Stimulated activated CD4-positive, alpha-beta T cell treated with anti-CD3 and anti-CD28 coated beads, Interleukin-2, amount 100 ng/mL, for 4 hours (primary cell): ENCODE data around the gene OR5AR1.
"Not testable (repeated sequence)": the region's sequence is repeated elsewhere in the genome, so short reads cannot be mapped to it uniquely, and the experiment has no call there.

Experiments
- DNase-seq: peaks from one replicate; pipeline ENCODE4 v3.0.0-alpha.2; 2020; ENCODE audit warnings: low read depth

The OR5AR1 gene

DNA sequence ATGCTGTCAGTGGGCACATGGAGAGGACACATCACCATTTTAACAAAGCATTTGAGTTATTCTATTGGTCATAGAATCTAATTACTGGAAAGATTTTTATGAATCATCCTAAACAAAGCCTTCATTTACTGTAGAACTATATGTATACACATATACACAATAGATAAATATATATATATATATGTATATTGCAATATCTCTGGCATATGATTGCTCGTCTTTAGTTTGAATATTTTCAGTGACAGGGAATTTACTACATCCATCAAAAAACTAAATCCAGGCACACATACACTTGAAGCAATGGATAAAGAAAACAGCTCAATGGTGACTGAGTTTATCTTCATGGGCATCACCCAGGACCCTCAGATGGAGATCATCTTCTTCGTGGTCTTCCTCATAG, at the start of gene OR5AR1:
OR5AR1 (plus strand) TSS at position 301 of the 400 bp plus-strand sequence; CDS start at position 301, 0 bp downstream.
- no peak for DNase-seq

DNA sequence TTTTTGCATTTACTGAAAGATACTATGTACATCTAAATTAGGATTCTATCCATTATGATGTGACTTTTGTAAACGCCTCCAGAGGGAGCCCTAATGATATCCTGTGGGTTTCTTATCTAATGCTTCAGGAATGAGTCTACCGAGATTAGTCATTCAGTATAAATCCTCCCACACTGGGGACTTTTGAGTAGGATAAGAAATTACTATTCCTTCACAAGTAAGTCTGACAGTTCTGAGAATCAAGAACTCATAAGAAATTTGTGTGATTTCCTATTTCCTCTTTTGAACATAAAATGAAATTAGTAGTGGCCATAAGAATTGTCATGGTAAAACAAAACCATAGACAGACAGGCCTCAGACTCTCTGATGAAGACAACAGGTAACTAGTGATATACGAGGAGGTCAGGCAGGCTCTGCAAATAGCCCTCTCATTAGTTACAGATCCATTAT, 38.8 kb upstream of the OR5AR1 start:
- no peak for DNase-seq

DNA sequence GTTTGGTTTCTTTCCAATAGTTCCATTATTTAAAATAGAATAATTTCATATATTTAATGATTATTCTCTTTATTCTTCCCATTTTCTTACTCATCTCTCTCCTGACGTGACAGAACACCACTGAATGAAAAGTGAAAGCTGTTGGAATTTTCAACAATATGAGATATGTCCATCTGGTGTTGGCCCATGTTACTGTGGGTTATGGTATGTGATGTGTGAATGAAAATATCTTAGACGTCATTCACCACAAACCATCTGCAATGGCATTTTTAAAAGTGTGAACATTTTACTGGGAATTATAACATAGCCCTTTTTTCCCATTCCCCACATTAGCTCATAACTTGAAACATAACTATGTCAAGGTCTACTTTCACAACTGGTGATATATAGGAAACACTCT, 37.5 kb upstream of the OR5AR1 start:
- DNase-seq: no peak

DNA sequence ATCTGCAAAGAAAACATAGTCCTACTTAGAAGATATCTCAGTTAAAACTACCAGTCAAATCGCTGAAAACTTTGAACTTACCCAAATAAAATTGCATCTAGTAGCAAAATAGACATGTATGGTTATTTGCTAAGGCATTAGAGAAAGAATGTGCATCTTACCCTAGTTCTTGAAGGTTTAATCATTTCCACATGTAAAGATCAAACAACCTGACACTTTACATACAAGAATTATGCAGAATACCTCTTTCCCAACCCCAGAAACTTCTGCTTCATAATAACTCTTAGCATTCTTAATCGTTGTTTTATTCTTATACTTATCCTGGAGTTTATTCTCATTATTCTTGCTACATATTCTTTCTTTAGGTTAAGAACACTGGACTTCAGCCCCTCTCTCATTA, 31.2 kb upstream of the OR5AR1 start:
- no peak for DNase-seq

DNA sequence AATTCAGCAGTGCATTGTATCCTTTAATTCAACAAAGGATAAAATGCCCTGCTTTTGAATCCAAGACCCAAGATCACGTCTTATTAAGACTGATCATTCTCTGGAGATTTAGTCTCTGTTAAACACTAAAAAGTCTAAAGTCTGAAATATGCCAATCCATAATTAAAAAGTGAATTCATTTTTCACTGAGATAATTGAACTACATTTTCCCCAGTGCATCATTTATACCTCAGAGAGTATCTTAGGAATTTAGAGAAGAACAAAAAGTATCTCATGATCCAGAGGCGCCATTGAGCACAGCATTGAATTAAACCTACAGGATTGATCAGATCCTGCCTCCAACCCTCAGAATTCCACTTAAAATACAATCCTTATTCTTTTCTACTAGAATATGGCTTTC, 26.6 kb upstream of the OR5AR1 start:
- DNase-seq: no peak

DNA sequence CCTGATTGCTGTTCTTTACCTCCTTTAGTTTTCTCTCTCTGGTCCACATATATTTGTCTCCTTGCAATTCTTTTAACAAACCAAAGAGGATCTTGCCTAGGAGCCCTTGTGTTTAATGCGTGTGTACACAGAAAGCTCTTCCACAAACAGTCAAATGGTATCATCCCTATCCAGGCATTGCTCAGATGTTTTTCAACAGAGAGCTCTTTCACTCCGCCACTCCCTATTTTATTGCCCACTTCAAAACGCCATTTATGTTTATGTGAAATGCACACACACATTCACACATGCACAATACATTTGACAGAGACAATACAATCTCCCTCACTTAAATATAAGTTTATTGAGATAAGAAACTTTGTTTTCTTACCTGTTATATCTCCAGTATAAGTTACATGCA, 26.0 kb upstream of the OR5AR1 start:
- DNase-seq: no peak

DNA sequence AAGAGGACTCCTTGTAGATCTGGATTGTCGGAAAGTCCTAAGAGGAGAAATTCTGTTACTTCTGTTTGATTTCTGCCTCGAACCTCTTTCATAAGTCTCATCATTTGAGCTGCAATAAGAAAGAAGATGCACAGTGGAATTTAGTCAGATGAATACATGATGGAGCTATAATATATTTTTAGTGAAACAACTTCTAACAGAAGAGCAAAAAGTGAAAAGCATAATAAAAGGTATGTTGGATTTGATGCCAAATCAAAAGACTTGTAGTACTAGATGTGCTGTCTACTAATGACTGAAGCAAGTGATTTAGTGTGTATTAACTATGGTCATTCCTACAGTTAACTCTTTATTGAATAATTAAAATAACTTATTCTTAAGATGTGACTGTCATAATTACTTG, 21.1 kb upstream of the OR5AR1 start, which contains the start of gene OR5AP2:
OR5AP2 (minus strand) TSS at position 101 of the 400 bp plus-strand sequence; CDS start at position 101, 0 bp downstream.
- DNase-seq: no peak

DNA sequence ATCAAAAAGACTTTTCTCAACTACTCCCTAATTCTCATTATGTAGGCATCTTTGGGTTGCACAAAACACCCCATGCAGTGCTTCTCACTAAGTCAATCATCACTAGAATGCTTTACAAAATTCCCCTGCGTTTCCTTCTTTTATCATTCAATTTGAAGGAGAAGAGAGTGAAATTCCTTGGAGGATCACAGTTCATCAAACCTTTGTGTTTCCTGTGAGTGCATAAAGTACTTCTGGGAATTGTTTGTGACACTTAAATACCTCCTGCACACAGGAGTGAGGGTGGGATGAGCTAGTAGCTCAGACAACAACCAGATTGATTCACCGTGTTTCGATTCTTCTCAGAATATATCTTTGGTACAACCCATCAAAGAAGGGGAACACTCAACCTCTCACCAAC, 3.7 kb upstream of the OR5AR1 start:
- DNase-seq: no peak

DNA sequence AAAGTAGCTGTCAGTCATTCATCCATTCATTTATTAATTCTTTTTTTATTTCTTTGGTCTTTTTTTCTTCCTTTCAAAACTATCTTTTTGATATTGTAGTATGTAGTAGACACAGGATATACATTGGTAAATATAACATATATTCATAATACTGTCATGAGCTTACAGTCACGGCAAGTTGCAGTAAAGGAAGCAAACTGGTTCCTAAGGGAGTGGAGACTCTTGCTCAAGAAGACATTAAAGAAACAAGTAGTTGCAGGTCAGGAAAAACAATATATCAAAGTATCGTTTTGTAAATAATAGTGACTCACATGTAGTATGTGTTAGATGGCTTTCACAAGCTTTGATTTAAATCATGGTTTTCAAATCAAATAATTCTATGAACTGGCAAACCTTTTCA, 7.5 kb downstream of the OR5AR1 start:
- no peak for DNase-seq

DNA sequence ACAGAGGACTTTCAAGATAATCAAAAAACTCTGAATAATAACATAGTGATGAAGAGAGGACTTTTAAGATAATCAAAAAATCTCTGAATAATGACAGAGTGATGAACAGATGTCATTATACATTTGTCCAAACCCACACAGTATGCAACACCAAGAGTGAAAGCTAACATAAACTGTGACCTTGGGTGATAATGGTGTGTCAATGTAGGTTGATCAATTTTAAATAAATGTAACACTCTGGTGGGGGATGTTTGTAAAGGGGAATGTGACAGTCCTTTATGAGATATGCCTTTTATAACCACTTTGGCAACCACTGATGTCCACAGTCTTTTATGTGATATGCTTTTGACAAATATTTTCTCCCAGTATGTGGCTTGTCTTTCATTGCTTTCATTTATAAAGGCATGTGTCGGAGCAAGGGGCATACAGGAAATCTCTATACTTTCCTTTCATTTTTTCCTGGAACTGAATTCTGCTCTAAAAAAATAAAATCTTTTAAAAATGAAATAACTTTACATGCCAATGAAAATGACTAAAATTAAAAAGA, 25.1 kb downstream of the OR5AR1 start:
- no peak for DNase-seq

DNA sequence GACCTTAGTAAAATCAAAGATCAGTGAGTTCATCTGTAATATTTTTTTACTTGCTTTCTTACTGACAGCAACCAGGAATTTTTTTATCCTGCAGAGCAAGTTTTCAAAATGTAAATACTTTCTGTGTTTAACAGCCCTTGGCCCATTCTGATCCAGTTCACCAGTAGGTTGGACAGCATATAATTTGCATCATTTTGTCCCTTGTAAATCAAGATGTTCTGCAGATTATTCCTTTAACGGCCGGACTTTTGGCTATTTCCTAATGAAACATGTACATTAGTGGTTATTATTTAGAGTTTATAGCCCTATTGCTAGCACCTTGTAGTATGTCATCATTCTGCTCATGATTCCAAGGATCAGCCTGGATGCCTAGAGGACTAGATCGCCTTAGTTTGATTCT, 27.7 kb downstream of the OR5AR1 start:
- DNase-seq: not testable (repeated sequence)

DNA sequence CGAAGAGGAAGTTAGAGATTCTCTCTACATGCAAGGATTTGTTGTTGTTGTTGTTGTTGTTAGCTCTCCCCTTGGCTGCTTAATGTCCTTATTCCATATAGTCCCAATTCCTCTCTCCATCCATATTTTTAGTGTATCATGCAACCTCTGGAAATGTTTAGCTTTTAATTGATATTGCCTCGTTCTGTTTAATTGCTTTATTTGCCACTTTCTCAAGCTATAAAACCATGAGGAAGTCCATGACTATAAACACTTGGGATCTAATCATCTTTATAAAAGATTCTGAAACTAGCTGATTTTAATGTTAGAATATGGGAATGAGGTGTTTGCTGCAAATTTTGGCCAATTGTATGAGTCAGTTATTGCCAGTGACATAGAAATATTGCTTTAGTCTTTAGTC, 29.9 kb downstream of the OR5AR1 start:
- no peak for DNase-seq

DNA sequence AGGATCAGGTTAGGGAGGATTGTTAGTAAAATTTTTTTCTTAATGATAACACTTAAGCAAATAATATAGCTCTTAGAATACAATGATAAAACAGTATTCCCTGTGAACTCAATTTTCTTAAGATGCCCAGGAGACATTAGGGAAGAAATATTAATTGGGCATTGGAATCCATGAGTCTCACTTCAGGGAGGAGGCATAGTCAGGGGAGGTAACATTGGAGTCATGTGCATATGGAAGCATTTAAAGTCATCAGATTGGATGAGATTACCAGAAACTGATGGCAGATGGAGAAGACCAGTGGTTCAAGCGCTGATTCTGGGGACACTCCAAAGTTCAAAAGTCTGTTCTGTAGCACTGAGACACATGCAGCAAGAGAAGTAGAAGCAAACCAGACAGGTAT, 35.3 kb downstream of the OR5AR1 start, which contains the start of gene OR9G1:
OR9G1 (plus strand) TSS at position 301 of the 400 bp plus-strand sequence. CDS start 1,293 bp downstream, outside the sequence.
- DNase-seq: no peak

DNA sequence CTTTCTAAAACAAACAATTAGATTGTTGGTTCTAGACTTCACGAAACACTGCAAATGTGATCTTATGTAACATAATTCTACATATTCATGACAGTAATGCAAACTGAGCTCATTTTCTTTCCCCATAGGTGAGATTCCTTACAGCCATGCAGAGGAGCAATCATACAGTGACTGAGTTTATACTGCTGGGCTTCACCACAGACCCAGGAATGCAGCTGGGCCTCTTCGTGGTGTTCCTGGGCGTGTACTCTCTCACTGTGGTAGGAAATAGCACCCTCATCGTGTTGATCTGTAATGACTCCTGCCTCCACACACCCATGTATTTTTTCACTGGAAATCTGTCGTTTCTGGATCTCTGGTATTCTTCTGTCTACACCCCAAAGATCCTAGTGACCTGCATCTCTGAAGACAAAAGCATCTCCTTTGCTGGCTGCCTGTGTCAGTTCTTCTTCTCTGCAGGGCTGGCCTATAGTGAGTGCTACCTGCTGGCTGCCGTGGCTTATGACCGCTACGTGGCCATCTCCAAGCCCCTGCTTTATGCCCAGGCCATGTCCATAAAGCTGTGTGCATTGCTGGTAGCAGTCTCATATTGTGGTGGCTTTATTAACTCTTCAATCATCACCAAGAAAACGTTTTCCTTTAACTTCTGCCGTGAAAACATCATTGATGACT, 36.9 kb downstream of the OR5AR1 start:
- DNase-seq: no peak

DNA sequence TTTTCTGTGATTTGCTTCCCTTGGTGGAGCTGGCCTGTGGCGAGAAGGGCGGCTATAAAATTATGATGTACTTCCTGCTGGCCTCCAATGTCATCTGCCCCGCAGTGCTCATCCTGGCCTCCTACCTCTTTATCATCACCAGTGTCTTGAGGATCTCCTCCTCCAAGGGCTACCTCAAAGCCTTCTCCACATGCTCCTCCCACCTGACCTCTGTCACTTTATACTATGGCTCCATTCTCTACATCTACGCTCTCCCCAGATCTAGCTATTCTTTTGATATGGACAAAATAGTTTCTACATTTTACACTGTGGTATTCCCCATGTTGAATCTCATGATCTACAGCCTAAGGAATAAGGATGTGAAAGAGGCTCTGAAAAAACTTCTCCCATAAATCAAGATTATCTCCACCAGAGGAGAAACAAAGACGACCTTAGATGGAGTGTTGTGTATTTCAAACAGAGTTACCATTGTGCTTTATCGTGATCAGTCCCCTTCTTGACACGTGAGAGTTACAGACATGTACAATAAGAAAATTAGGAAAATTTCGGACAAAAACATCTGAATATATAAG, 37.5 kb downstream of the OR5AR1 start:
- DNase-seq: no peak

DNA sequence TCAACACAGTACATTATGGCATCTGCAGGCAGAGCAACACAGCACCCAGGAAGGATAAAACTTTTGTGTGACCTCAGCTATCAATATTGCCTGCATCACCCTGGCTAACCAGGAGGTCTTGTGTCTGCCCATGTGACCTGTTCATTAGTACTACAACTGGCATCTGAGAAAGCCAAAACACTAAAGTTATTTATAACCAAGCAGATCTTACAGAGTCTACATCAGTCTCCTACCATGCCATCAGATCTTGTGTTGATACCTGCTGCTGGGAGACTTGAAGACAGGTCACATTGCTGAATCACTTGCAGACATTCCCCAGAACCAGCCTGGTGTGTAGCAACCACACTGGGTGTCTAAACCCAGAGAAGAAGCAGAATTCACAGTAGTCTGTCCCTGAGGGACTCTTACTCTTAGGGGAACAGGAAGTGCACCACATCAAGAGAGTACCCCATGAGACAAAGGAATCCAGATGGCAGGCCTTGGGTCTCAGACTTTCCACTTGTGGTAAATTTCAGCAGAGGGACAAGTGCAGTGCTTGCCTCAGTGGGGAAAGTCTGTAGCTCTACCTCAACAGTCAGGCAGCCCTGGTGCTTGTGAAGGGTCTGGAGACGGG, 42.4 kb downstream of the OR5AR1 start:
- no peak for DNase-seq

DNA sequence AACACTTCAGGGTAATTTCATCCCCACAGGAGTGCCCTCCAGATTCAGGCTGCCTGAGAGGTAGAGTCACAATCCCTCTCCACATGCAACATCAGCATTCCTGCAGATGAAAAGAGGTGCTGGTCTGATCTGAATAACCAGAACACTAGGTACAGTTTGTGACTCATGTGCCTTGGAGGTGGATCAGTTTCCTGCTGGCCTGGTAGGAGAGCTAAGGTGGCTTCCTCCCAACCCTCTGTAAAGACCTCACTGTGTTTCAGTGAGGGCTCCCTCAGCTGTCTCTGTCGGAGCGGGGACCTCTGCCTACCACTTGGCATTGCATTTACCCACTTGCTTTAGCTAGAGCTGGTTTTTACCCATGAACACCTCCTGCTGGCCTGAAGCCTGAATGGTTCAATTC, 43.0 kb downstream of the OR5AR1 start:
- no peak for DNase-seq

DNA sequence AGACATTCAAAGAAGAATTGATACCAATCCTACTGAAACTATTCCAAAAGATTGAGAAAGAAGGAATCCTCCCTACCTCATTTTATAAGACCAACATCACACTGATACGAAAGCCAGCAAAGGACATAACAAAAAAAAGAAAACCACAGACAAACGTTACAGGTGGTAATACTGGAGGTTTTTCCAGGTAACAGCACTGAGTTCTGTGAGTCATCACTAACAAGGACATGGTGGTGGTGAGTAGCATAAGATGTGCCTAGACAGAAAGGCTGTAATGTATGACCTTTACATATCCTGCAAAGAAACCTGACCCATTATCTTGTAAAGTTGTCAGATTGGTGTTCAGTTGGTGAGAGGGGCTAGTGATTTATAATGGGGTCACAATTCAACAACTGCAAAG, 50.7 kb downstream of the OR5AR1 start:
- no peak for DNase-seq
